Skeletal muscle tissue (tissue), 4 donors: Measurements from ENCODE around the gene LONRF2. TPM values are rescaled to one million over a fixed set of nuclear protein-coding genes. Genes with fewer than 3 reads are reported as not detected.
"Not testable (repeated sequence)": the region's sequence is repeated elsewhere in the genome, so short reads cannot be mapped to it uniquely, and the experiment has no call there.

Source experiments
- H3K27ac ChIP-seq: one replicate; pipeline ENCODE4 v1.7.0; 2013; ENCODE audit warnings: mild to moderate bottlenecking, low read depth, low read length, inconsistent platforms
- H3K27me3 ChIP-seq, 3 donors: one replicate each; pipeline ENCODE4 v1.7.0; 2013; ENCODE audit warnings: low read length in 3 of 3; ENCODE audit not compliant: control insufficient read depth in 3 of 3, insufficient read depth in 3 of 3
- H3K36me3 ChIP-seq, 3 donors: one replicate each; pipeline ENCODE4 v1.7.0; 2013; ENCODE audit warnings: low read length in 3 of 3; ENCODE audit not compliant: control insufficient read depth in 3 of 3, insufficient read depth in 3 of 3
- H3K4me1 ChIP-seq, 3 donors: one replicate each; pipeline ENCODE4 v1.7.0; 2013; ENCODE audit warnings: low read length in 3 of 3, mild to moderate bottlenecking in 3 of 3; ENCODE audit not compliant: control insufficient read depth in 3 of 3, insufficient read depth in 3 of 3
- H3K4me3 ChIP-seq, 3 donors: one replicate each; pipeline ENCODE4 v1.7.0; 2013; ENCODE audit warnings: low read length in 3 of 3
- H3K9ac ChIP-seq, 3 donors: one replicate each; pipeline ENCODE4 v1.7.0; 2013; ENCODE audit warnings: low read length in 3 of 3, mild to moderate bottlenecking in 3 of 3, moderate library complexity in 2 of 3, low read depth in 1 of 3
- H3K9me3 ChIP-seq, 3 donors: one replicate each; pipeline ENCODE4 v1.7.0; 2013; ENCODE audit warnings: low read length in 3 of 3; ENCODE audit not compliant: control insufficient read depth in 3 of 3
- total RNA-seq: library from RNA; depleted of rRNA; stranded (reverse); fragments of >200 nt; gene quantifications from one replicate; pipeline ENCODE4 v1.2.3, GENCODE V29; 2014
- donor health status: Osteomylitis.

Gene LONRF2
- total RNA-seq, 1 donor from 2014 or later: 1.0 TPM

DNA sequence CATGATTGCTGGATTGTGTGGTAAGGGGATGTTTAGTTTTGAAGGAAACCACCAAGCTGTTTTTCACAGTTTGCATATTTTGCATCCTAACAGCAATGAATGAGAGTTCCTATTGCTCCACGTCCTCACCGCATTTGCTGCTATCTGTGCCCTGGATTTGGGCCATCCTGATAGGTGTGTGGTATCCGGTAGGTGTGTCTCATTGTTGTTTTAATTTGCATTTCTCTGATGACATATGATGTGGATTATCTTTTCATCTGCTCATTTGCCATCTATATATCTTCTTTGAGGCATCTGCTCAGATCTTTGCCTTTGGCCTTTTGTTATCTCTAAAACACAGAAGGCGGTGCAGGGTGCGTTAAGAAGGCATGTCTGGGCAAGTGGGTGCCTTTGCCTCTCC lies 73.3 kb downstream of the LONRF2 start:
- peaks cover 0 to 10% (median 3%) of the 10 kb centered on the region in 3 donors for H3K27me3 ChIP-seq
- no peak overlapping the region for H3K9ac ChIP-seq
- H3K4me3 ChIP-seq: no peak overlapping the region
- H3K9me3 ChIP-seq: no peaks in the 10 kb centered on the region
- H3K36me3 ChIP-seq: no peaks in the 10 kb centered on the region
- no peak overlapping the region for H3K27ac ChIP-seq
- H3K4me1 ChIP-seq: no peaks in the 10 kb centered on the region

- H3K4me3 ChIP-seq, H3K27me3 ChIP-seq, H3K9me3 ChIP-seq, H3K4me1 ChIP-seq, H3K27ac ChIP-seq, H3K9ac ChIP-seq, H3K36me3 ChIP-seq: not testable (repeated sequence)
Observed at GRCh38 chr2:100248556-100248955, 73.7 kb downstream of the LONRF2 start.

DNA sequence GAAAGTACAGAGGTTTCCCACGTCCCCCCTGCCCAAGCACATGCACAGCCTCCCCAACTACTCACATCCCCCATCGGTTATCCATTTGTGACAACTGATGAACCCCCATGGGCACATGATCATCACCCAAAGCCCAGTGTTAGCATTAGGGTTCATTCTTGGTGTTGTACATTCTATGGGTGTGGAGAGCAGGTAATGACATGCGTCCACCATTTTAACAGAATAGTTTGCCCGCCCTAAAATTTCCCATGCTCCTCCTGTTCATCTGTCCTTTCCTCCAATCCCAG lies 74.3 kb downstream of the LONRF2 start:
- H3K4me1 ChIP-seq: peaks cover 0 to under 1% (median 0%) of the 10 kb centered on the region in 3 donors
- peaks cover 0 to 10% (median 3%) of the 10 kb centered on the region in 3 donors for H3K27me3 ChIP-seq
- no peaks in the 10 kb centered on the region for H3K9me3 ChIP-seq
- H3K36me3 ChIP-seq: no peaks in the 10 kb centered on the region
- H3K27ac ChIP-seq: no peak overlapping the region
- no peak overlapping the region for H3K4me3 ChIP-seq
- H3K9ac ChIP-seq: no peak overlapping the region

GRCh38 chr2:100247256-100248043 lies 74.9 kb downstream of the LONRF2 start:
- Histone ChIP-seq H3K36me3 (no peaks in the 10 kb centered on the region), H3K27me3 (peaks cover 0 to 10% (median 3%) of the 10 kb centered on the region in 3 donors), H3K9ac (no peak overlapping the region), H3K4me3 (no peak overlapping the region), H3K27ac (no peak overlapping the region), H3K4me1 (peaks cover 0 to 5% (median 2%) of the 10 kb centered on the region in 3 donors), H3K9me3 (no peaks in the 10 kb centered on the region)

GRCh38 chr2:100246163-100247145 lies 75.8 kb downstream of the LONRF2 start:
- Histone ChIP-seq H3K36me3 (no peaks in the 10 kb centered on the region), H3K9me3 (no peaks in the 10 kb centered on the region), H3K27me3 (peaks cover 0 to 10% (median 3%) of the 10 kb centered on the region in 3 donors), H3K4me3 (no peak overlapping the region), H3K9ac (no peak overlapping the region), H3K4me1 (peaks cover 0 to 5% (median 2%) of the 10 kb centered on the region in 3 donors), H3K27ac (no peak overlapping the region)

- Histone ChIP-seq H3K36me3 (no peaks in the 10 kb centered on the region), H3K9me3 (no peaks in the 10 kb centered on the region), H3K4me3 (no peak overlapping the region), H3K27me3 (peaks cover 0 to 10% (median 3%) of the 10 kb centered on the region in 3 donors), H3K4me1 (peaks cover 0 to 5% (median 2%) of the 10 kb centered on the region in 3 donors), H3K9ac (no peak overlapping the region), H3K27ac (no peak overlapping the region)
Observed at GRCh38 chr2:100245681-100246080, 76.6 kb downstream of the LONRF2 start.

GRCh38 chr2:100244881-100245605 lies 77.3 kb downstream of the LONRF2 start:
- no peak overlapping the region for H3K4me3 ChIP-seq
- H3K9ac ChIP-seq: no peak overlapping the region
- no peaks in the 10 kb centered on the region for H3K36me3 ChIP-seq
- no peak overlapping the region for H3K27ac ChIP-seq
- peaks cover 0 to 5% (median 2%) of the 10 kb centered on the region in 3 donors for H3K4me1 ChIP-seq
- no peaks in the 10 kb centered on the region for H3K9me3 ChIP-seq
- peaks cover 0 to 10% (median 3%) of the 10 kb centered on the region in 3 donors for H3K27me3 ChIP-seq

GRCh38 chr2:100243631-100244030 lies 78.7 kb downstream of the LONRF2 start:
- Histone ChIP-seq H3K4me1 (peaks cover 0 to 5% (median 2%) of the 10 kb centered on the region in 3 donors), H3K27me3 (peaks cover 0 to 10% (median 3%) of the 10 kb centered on the region in 3 donors), H3K36me3 (no peaks in the 10 kb centered on the region), H3K9me3 (no peaks in the 10 kb centered on the region), H3K27ac (no peak overlapping the region), H3K4me3 (no peak overlapping the region), H3K9ac (no peak overlapping the region)

GRCh38 chr2:100242891-100243619 lies 79.2 kb downstream of the LONRF2 start:
- Histone ChIP-seq H3K36me3 (no peaks in the 10 kb centered on the region), H3K27me3 (peaks cover 0 to 10% (median 3%) of the 10 kb centered on the region in 3 donors), H3K27ac (no peak overlapping the region), H3K4me3 (no peak overlapping the region), H3K9ac (no peak overlapping the region), H3K4me1 (peaks cover 0 to 5% (median 2%) of the 10 kb centered on the region in 3 donors), H3K9me3 (no peaks in the 10 kb centered on the region)
